Activated CD8-positive, alpha-beta T cell treated with anti-CD3 and anti-CD28 coated beads for 36 hours (primary cell): ENCODE data around the gene SCART1. TPM values are rescaled to one million over a fixed set of nuclear protein-coding genes. Genes with fewer than 3 reads are reported as not detected.

Experiments
- ATAC-seq: fragments of 200-7000 bp; cut with Tn5 transposase; one replicate; pipeline ENCODE4 v1.10.0; 2021; ENCODE audit warnings: mild to moderate bottlenecking, moderate library complexity
- CTCF ChIA-PET: fragments of 350-600 bp; sonication (Branson Sonifier 250); formaldehyde crosslinking; loops from one replicate; lab custom pipeline; 2021; ENCODE audit warnings: antibody characterized with exemption; lab: Charles Lee
- POLR2A ChIA-PET: fragments of 350-600 bp; sonication (Branson Sonifier 250); formaldehyde crosslinking; loops from one replicate; lab custom pipeline; 2021; ENCODE audit warnings: antibody characterized with exemption; lab: Charles Lee
- DNase-seq: peaks from one replicate; pipeline ENCODE4 v3.0.0-alpha.2; 2020
- H3K27ac Mint-ChIP-seq: one replicate; pipeline ENCODE4 v1.8.0; 2021; ENCODE audit warnings: mild to moderate bottlenecking, mixed read lengths
- H3K27me3 Mint-ChIP-seq: one replicate; pipeline ENCODE4 v1.8.0; 2021; ENCODE audit warnings: mixed read lengths
- H3K36me3 Mint-ChIP-seq: one replicate; pipeline ENCODE4 v1.8.0; 2021; ENCODE audit warnings: low read depth, mixed read lengths
- H3K4me1 Mint-ChIP-seq: one replicate; pipeline ENCODE4 v1.8.0; 2021; ENCODE audit warnings: low read depth, mixed read lengths
- H3K4me3 Mint-ChIP-seq: one replicate; pipeline ENCODE4 v1.8.0; 2021; ENCODE audit warnings: mild to moderate bottlenecking, moderate library complexity, mixed read lengths
- H3K9me3 Mint-ChIP-seq: one replicate; pipeline ENCODE4 v1.8.0; 2021; ENCODE audit warnings: mixed read lengths
- CTCF ChIP-seq: fragments of 200-600 bp; IDR thresholded peaks from one replicate; pipeline ENCODE4 v1.8.0; 2022; ENCODE audit warnings: antibody characterized with exemption, mild to moderate bottlenecking
- intact Hi-C: fragments of 100-400 bp; cut with micrococcal nuclease; formaldehyde crosslinking; loops from one replicate; pipeline ENCODE4 v1.10.0; 2022
- total RNA-seq, 2 experiments: library from RNA; stranded (reverse); gene quantifications; one replicate each; pipeline ENCODE4 v1.2.3, GENCODE V29; 2021

SCART1 gene
- total RNA-seq, 2 experiments from 2014 or later: 2.8 to 2.9 TPM

DNA sequence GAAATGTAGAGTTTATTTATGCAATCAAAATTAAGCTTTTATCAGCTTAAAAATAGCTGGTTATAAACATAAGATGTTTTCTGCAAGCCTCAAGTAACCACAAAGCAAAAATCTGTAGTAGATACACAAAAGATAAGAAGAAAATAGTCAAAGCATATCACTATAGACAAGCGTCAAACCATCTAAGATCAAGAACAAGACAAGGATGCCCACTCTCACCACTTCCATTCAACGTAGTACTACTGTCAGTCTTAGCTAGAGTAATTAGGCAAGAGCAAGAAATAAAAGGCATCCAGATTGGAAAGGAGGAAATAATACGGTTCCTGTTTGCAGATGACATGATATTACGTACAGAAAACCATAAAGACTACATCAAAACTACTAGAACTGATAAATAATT lies 56.0 kb downstream of the SCART1 start:
- no peak for ATAC-seq
- no peak for TF ChIP-seq CTCF
- ChIA-PET POLR2A (interaction anchor here (0.9 to 1.0 kb wide), 2 partner anchors 10 to 16 kb away, joined by 3 read pairs; no protein-coding TSS in a partner anchor), CTCF (interaction anchor here (1.3 to 1.7 kb wide), 3 partner anchors 10 to 180 kb away, joined by 3 to 6 read pairs (median 6); no protein-coding TSS in a partner anchor)
- no peak for DNase-seq
- H3K4me1 Mint-ChIP-seq: no peaks in the 10 kb centered on the region
- no peak overlapping the region for H3K4me3 Mint-ChIP-seq
- peaks cover 12% of the 10 kb centered on the region for H3K27me3 Mint-ChIP-seq
- H3K9me3 Mint-ChIP-seq: peaks cover 9% of the 10 kb centered on the region
- H3K27ac Mint-ChIP-seq: no peak overlapping the region
- peaks cover 7% of the 10 kb centered on the region for H3K36me3 Mint-ChIP-seq
- intact Hi-C loops: no loop called here

DNA sequence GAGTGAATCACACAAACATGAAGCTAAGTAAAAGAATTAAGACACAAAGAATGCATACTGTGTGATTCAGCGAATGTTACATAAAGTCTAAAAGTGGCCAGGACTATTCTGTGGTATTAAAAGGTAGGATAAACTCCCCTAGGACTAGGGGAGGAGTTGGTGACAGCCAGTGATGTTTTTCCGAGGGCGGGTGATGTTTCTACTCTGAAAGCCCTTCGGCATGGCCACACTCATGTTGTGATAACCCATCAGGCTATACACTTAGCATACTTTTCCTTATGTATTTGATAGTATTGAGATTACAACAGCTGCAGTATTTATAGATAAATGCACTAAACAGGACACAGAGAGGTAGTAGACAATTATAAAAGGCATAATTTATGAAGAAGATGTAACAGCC lies 57.7 kb downstream of the SCART1 start:
- Mint-ChIP-seq H3K27ac (no peak overlapping the region), H3K9me3 (peaks cover 9% of the 10 kb centered on the region), H3K4me1 (no peaks in the 10 kb centered on the region), H3K27me3 (peaks cover 14% of the 10 kb centered on the region), H3K36me3 (peaks cover 7% of the 10 kb centered on the region), H3K4me3 (no peak overlapping the region)
- intact Hi-C loops: no loop called here
- CTCF ChIA-PET: no interaction called here
- POLR2A ChIA-PET: no interaction called here
- DNase-seq: no peak
- no peak for TF ChIP-seq CTCF
- ATAC-seq: no peak

DNA sequence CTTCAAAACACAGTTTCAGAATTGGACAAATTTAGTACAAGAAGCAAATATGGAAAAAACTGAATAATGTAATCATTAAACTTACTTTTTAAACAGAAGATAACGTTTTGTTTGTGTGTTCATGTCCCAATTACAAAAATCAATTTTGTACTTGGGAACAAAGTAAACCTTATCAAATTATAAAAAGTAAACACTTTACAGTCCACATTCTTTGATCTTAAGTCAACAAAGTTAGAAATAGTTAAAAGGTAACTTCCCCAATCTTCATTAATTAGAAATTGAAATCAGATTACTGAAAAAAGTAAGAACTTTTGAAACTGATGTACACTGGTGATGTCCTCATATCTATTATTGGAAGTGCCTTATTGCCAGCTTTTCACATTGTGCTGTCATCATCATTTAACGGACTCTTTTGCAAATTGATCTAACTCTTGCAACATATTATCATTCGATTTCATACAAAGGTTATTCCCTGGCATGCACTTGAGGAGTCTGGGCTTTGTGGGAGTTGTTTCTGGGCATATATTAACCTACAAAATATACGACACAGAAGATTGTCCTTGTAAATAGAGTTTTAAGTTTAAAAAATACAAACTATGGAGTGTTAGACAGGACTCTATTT lies 58.3 kb downstream of the SCART1 start:
- TF ChIP-seq CTCF: no peak
- Mint-ChIP-seq H3K4me3 (no peak overlapping the region), H3K4me1 (no peaks in the 10 kb centered on the region), H3K27me3 (peaks cover 15% of the 10 kb centered on the region), H3K36me3 (peaks cover 7% of the 10 kb centered on the region), H3K9me3 (peaks cover 9% of the 10 kb centered on the region), H3K27ac (no peak overlapping the region)
- intact Hi-C loops: no loop called here
- CTCF ChIA-PET: interaction anchor here (2.1 kb wide), 1 partner anchor 74 kb away, joined by 15 read pairs; no protein-coding TSS in a partner anchor
- ATAC-seq: no peak
- no peak for DNase-seq
- POLR2A ChIA-PET: no interaction called here

- DNase-seq: no peak
These were observed 61.7 kb downstream of the SCART1 start for GRCh38 chr10:133515471-133515870.

More at GRCh38 chr10:133515471-133515870, 61.7 kb downstream of the SCART1 start:
- intact Hi-C loops: no loop called here
- H3K9me3 Mint-ChIP-seq: no peaks in the 10 kb centered on the region
- no peak overlapping the region for H3K27ac Mint-ChIP-seq
- no peaks in the 10 kb centered on the region for H3K36me3 Mint-ChIP-seq
- ChIA-PET POLR2A (no interaction called here), CTCF (interaction anchor here (1.7 to 1.8 kb wide), 2 partner anchors 77 to 186 kb away, joined by 8 to 14 read pairs; no protein-coding TSS in a partner anchor)
- H3K4me1 Mint-ChIP-seq: peaks cover 8% of the 10 kb centered on the region
- no peak overlapping the region for H3K4me3 Mint-ChIP-seq
- peaks cover 9% of the 10 kb centered on the region for H3K27me3 Mint-ChIP-seq
- ATAC-seq: no peak
- no peak for TF ChIP-seq CTCF
